BJ (cell line): ENCODE results near the gene PINLYP. TPM values are rescaled to one million over a fixed set of nuclear protein-coding genes. Genes with fewer than 3 reads are reported as not detected.

Experiments used
- CTCF ChIA-PET: fragments of 350-600 bp; formaldehyde crosslinking; extraction: SDS; loops from one replicate; lab custom pipeline; 2021; ENCODE audit warnings: antibody characterized with exemption, inconsistent platforms; lab: Yijun Ruan, JAX
- POLR2A ChIA-PET: fragments of 300-600 bp; sonication (Branson Sonifier 250); formaldehyde crosslinking; extraction: SDS; loops from one replicate; lab custom pipeline; 2021; ENCODE audit warnings: antibody characterized with exemption; lab: Charles Lee
- DNase-seq: peaks from one replicate; pipeline ENCODE4 v3.0.0-alpha.2; 2011; ENCODE audit warnings: low read depth
- H3K27me3 ChIP-seq: 2 replicates; pipeline ENCODE4 v1.6.0; 2011; ENCODE audit warnings: low read length; ENCODE audit not compliant: control insufficient read depth, insufficient read depth
- H3K36me3 ChIP-seq: 2 replicates; pipeline ENCODE4 v1.5.1; 2011; ENCODE audit warnings: low read length; ENCODE audit not compliant: control insufficient read depth, insufficient read depth
- H3K4me3 ChIP-seq: 2 replicates; pipeline ENCODE4 v1.5.1; 2011; ENCODE audit warnings: low read depth, mild to moderate bottlenecking, control low read depth, low read length
- CTCF ChIP-seq: IDR thresholded peaks from 2 replicates; pipeline ENCODE4 v1.5.1; 2011; ENCODE audit warnings: low read depth, mild to moderate bottlenecking, control low read depth, inconsistent platforms, low read length, moderate library complexity; ENCODE audit not compliant: insufficient read depth
- polyA plus RNA-seq: library from polyadenylated mRNA; depleted of rRNA; stranded (reverse); fragments of >200 nt; gene quantifications from 2 replicates; pipeline ENCODE4 v1.2.3, GENCODE V29; 2011; rRNA removed

Gene PINLYP
- polyA plus RNA-seq, 1 experiment: 2.2 TPM

DNA sequence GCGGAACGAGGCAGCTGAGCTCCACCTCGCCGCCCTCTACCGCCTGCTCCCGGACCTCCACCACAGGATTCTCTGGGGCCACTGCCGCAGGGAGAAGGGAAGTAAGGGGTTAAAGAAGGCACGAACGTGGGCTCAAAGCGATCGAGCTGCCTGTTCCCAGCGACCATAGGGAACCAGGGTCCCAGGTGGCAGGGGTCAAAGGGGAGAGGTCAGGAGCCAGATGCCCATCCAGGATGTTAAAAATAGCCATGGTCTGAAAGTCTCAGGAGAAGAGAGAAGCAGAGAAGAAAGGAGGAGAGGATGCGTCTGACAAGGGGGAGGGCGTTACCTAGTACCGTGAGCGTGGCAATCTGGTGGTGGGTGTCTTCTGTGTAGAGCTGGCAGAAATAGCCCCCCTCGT lies 51.2 kb downstream of the PINLYP start:
- POLR2A ChIA-PET: no interaction called here
- no peak for TF ChIP-seq CTCF
- Histone ChIP-seq H3K27me3 (no peaks in the 10 kb centered on the region; the same call in 1 of the 2 replicates), H3K36me3 (no peaks in the 10 kb centered on the region), H3K4me3 (no peak overlapping the region)
- CTCF ChIA-PET: no interaction called here
- DNase-seq: no peak

- ChIA-PET CTCF (interaction anchor here (1.4 kb wide), 1 partner anchor 23 kb away, joined by 4 read pairs; no protein-coding TSS in a partner anchor), POLR2A (interaction anchor here (0.5 kb wide), 1 partner anchor 8 kb away, joined by 3 read pairs; no protein-coding TSS in a partner anchor)
- TF ChIP-seq CTCF: no peak
Measured at GRCh38 chr19:43628646-43629326, 53.2 kb downstream of the PINLYP start.

DNA sequence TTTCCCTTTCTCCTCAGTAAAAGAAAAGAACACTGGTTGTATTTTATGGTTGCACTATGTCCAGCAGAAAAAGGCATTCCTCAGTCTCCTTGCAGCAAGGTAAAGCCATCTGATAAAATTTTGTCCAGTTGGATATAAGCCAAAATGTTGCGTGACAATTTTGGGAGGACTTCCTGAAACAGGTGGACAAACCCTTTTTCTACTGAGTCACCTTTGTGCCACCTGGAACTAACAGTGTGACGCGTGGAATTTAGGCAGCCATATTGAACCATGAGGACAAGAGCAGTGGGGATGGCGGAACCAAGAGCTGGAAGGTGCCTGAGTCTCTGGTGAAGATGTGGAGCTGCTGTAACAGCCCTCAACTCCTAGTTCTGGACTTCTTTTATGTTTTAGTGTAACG lies 55.9 kb downstream of the PINLYP start:
- no peaks in the 10 kb centered on the region; the same call in 1 of the 2 replicates for H3K27me3 ChIP-seq
- no peaks in the 10 kb centered on the region for H3K36me3 ChIP-seq
- no peak for TF ChIP-seq CTCF
- ChIA-PET POLR2A (no interaction called here), CTCF (no interaction called here)
- H3K4me3 ChIP-seq: no peak overlapping the region
- DNase-seq: no peak

More at GRCh38 chr19:43628646-43629326, 53.2 kb downstream of the PINLYP start:
- Histone ChIP-seq H3K27me3 (no peaks in the 10 kb centered on the region; the same call in 1 of the 2 replicates), H3K4me3 (no peak overlapping the region), H3K36me3 (no peaks in the 10 kb centered on the region)
- no peak for DNase-seq

Other genes with a start within 250 kb of the PINLYP start
- gene CD177, start 222.1 kb upstream of the PINLYP start, polyA plus RNA-seq: 1.1 and 1.7 TPM in 2 replicates
- not detected in 2 replicates for gene TEX101, start 160.9 kb upstream of the PINLYP start, polyA plus RNA-seq
- 0.32 and 0.70 TPM in 2 replicates for gene LYPD3, start 110.2 kb upstream of the PINLYP start, polyA plus RNA-seq
- gene PHLDB3, start 71.1 kb upstream of the PINLYP start, polyA plus RNA-seq: 4.0 and 5.3 TPM in 2 replicates
- 188 and 261 TPM in 2 replicates for gene ETHE1, start 48.6 kb upstream of the PINLYP start, polyA plus RNA-seq
- 0.09 and 0.33 TPM in 2 replicates for gene ZNF575, start 42.6 kb upstream of the PINLYP start, polyA plus RNA-seq
- 22.8 and 30.8 TPM in 2 replicates for gene XRCC1, start 274 bp upstream of the PINLYP start, polyA plus RNA-seq
- 5.4 and 7.0 TPM in 2 replicates for gene IRGQ, start 20.3 kb downstream of the PINLYP start, polyA plus RNA-seq
- 9.0 and 14.8 TPM in 2 replicates for gene ZNF576, start 20.8 kb downstream of the PINLYP start, polyA plus RNA-seq
- gene SRRM5, start 36.3 kb downstream of the PINLYP start, polyA plus RNA-seq: 0.04 and 0.06 TPM in 2 replicates
- 24.4 and 34.0 TPM in 2 replicates for gene ZNF428, start 43.8 kb downstream of the PINLYP start, polyA plus RNA-seq
- 1.4 and 1.7 TPM in 2 replicates for gene CADM4, start 64.0 kb downstream of the PINLYP start, polyA plus RNA-seq
- 98.5 and 137 TPM in 2 replicates for gene PLAUR, start 94.4 kb downstream of the PINLYP start, polyA plus RNA-seq
- not detected in 2 replicates for gene IRGC, start 140.3 kb downstream of the PINLYP start, polyA plus RNA-seq
- gene SMG9, start 179.2 kb downstream of the PINLYP start, polyA plus RNA-seq: 10.1 and 14.8 TPM in 2 replicates
- 0.28 and 0.38 TPM in 2 replicates for gene KCNN4, start 205.2 kb downstream of the PINLYP start, polyA plus RNA-seq
- 0.40 and 0.50 TPM in 2 replicates for gene LYPD5, start 226.6 kb downstream of the PINLYP start, polyA plus RNA-seq